Fibroblast of skin of abdomen (primary cell): Measurements from ENCODE around the gene SYT9.
"Not testable (repeated sequence)": the region's sequence is repeated elsewhere in the genome, so short reads cannot be mapped to it uniquely, and the experiment has no call there.

Experiments
- DNase-seq: peaks from one replicate; pipeline ENCODE4 v3.0.0-alpha.2; 2013

SYT9 gene

DNA sequence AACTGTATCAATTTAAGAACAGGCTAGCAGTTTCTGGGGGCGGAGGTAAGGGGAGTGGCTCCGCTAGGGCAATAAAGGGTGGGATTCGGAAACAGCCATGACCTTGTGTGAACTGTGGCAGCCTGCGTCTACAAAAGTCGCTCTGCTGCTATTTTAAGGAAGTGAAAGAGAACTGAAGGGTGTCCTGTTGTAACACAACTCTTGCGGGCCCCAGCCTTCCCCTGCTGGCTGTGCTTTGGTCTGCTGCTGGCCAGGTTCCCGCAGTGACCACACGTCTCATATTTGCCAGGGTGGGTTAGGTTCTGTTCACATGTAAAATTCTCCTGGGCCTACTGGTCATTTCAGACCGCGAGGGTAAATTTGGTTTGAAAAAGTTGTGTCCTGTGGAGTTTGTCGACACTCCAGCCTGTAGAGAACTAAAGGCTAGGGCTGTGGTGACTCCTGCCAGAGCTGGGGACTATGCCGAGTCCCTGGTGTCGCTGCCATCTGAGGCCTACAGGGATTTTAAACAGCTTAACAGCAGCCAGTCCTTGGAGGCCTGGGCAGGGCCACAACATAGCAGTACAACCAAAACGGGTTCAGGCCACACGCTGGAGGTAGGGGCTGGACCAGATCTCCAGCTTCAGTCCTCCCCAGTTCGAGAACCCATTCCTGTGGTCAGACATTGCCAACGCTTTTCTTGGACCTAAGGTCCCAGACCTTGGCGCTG is 261.0 kb downstream of the SYT9 start:
- no peak for DNase-seq

GRCh38 chr11:7513234-7514098 is 261.8 kb downstream of the SYT9 start, which contains the start of gene PPFIBP2:
TSS of gene PPFIBP2 (plus strand) at chr11:7513999. CDS start at chr11:7549476, 35,477 bp downstream.
- DNase-seq = peak; percentile 58

DNA sequence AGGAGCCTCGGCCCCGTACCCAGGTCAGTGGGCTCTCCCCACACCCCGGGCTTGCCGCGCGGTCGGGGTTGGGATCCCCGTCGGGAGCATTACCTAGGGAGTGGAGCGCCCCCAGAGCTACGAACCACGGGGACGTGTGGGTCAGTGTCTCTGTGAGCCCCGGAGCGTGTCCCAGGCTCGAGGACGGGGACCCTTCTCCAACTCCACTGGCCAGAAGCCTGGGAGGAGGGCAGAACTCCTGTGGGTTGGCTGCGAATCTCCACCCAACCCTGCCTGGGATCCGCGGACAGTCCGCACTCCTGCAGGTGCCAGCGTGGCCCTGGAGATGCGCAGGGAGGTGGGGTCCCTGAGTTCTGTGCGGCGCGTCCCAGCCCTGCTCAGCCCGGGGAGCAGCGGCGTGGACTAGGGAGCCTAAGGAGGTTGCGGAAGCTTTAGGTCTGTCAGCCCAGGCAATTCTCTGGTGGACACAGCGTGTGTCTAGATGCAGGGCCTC is 262.4 kb downstream of the SYT9 start:
- DNase-seq = no peak

DNA sequence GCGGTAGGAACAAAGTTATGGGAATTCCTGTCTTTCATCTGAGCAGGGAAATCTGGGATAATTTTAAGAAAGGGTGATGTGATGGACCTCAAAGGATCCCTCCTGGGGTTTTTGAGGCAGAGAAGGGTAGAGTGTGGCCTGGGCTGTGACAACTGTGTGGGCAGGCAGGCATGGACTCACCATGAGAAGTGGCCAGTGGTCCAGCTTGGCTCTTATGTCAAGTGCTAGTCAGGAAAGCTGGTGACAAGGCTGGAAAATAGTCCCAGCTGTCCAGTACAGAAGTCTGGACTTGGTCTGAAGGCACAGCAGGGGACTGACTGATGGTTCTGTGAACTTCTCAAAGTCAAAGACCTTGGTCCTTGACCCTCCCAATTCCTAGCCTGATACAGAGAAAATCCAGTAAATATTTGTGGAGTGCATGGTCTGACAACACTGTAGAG is 263.8 kb downstream of the SYT9 start:
- no peak for DNase-seq

DNA sequence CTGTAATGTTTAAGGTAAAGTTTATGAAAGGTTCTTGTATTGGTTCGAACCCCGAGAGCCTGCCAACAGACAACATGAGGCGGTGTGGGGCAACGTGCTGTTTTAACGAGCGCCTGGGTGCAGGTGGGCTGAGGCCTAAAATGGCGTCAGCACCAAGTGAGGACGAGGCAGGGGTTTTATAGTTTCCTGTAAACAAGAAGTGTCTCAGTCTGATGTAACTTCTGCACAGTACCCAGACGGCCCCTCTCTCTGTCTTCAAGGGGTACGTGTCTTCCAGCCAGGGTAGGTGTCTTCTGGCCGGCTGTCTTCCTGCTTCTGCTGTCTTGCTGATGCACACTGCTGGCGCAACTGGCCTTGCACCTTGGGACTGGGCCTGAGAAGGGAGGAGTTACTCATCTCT is 264.8 kb downstream of the SYT9 start:
- no peak for DNase-seq

GRCh38 chr11:7517743-7518142 is 266.0 kb downstream of the SYT9 start:
- DNase-seq = not testable (repeated sequence)
